Nephron progenitor cell (in vitro differentiated cells): ENCODE measurements around the gene UBE2J2.
"Not testable (repeated sequence)": the region's sequence is repeated elsewhere in the genome, so short reads cannot be mapped to it uniquely, and the experiment has no call there.

Experiments used
- DNase-seq: peaks from one replicate; pipeline ENCODE4 v3.0.0; 2021
- H3K27ac Mint-ChIP-seq: 2 replicates; pipeline ENCODE4 v1.8.0; 2021; ENCODE audit warnings: mild to moderate bottlenecking, moderate library complexity, mixed read lengths
- H3K27me3 Mint-ChIP-seq: 2 replicates; pipeline ENCODE4 v1.8.0; 2021; ENCODE audit warnings: mild to moderate bottlenecking, low read depth, mixed read lengths; ENCODE audit not compliant: poor library complexity
- H3K36me3 Mint-ChIP-seq: 2 replicates; pipeline ENCODE4 v1.8.0; 2021; ENCODE audit warnings: low read depth, mixed read lengths
- H3K4me1 Mint-ChIP-seq: 2 replicates; pipeline ENCODE4 v1.8.0; 2021; ENCODE audit warnings: mixed read lengths
- H3K4me3 Mint-ChIP-seq: 2 replicates; pipeline ENCODE4 v1.8.0; 2021; ENCODE audit warnings: mild to moderate bottlenecking, moderate library complexity, mixed read lengths
- H3K9me3 Mint-ChIP-seq: 2 replicates; pipeline ENCODE4 v1.8.0; 2021; ENCODE audit warnings: mild to moderate bottlenecking, moderate library complexity, mixed read lengths
- TF ChIP-seq, protein P1 (sequence below): fragments of 200-600 bp; sonication (generic); IDR thresholded peaks from 2 replicates; pipeline ENCODE4 v1.5.0; 2021; ENCODE audit warnings: antibody characterized with exemption

The UBE2J2 gene

DNA sequence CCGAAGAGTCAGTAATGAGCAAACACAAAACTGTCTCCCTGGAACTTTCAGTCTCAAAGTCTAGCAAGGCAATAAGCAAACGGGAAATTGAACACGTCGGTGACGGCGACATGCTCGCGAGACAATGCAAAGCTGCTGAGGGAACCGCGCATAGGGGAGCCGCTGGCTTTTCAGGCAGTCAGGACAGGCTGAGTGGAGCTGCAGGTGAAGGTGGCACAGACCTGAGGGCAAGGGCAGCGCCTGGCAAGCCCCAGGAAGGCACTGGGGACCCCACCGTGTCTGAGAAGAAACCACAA, 45.9 kb upstream of the UBE2J2 start:
- H3K27me3 Mint-ChIP-seq: peaks cover 11% of the 10 kb centered on the region
- no peaks in the 10 kb centered on the region for H3K9me3 Mint-ChIP-seq
- H3K36me3 Mint-ChIP-seq: peaks cover 20% of the 10 kb centered on the region
- no peak overlapping the region for H3K4me3 Mint-ChIP-seq
- no peak for DNase-seq
- peaks cover 63% of the 10 kb centered on the region for H3K4me1 Mint-ChIP-seq
- peak overlapping the region; percentile 78 for H3K27ac Mint-ChIP-seq
- TF ChIP-seq, protein P1, sequence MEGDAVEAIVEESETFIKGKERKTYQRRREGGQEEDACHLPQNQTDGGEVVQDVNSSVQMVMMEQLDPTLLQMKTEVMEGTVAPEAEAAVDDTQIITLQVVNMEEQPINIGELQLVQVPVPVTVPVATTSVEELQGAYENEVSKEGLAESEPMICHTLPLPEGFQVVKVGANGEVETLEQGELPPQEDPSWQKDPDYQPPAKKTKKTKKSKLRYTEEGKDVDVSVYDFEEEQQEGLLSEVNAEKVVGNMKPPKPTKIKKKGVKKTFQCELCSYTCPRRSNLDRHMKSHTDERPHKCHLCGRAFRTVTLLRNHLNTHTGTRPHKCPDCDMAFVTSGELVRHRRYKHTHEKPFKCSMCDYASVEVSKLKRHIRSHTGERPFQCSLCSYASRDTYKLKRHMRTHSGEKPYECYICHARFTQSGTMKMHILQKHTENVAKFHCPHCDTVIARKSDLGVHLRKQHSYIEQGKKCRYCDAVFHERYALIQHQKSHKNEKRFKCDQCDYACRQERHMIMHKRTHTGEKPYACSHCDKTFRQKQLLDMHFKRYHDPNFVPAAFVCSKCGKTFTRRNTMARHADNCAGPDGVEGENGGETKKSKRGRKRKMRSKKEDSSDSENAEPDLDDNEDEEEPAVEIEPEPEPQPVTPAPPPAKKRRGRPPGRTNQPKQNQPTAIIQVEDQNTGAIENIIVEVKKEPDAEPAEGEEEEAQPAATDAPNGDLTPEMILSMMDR: no peak

GRCh38 chr1:1318777-1319645, 45.4 kb upstream of the UBE2J2 start:
- H3K27me3 Mint-ChIP-seq: peaks cover 11% of the 10 kb centered on the region
- no peak for DNase-seq
- H3K27ac Mint-ChIP-seq: peak overlapping the region; percentile 78
- peaks cover 63% of the 10 kb centered on the region for H3K4me1 Mint-ChIP-seq
- no peak overlapping the region for H3K4me3 Mint-ChIP-seq
- TF ChIP-seq, protein P1: no peak
- peaks cover 20% of the 10 kb centered on the region for H3K36me3 Mint-ChIP-seq
- H3K9me3 Mint-ChIP-seq: no peaks in the 10 kb centered on the region

DNA sequence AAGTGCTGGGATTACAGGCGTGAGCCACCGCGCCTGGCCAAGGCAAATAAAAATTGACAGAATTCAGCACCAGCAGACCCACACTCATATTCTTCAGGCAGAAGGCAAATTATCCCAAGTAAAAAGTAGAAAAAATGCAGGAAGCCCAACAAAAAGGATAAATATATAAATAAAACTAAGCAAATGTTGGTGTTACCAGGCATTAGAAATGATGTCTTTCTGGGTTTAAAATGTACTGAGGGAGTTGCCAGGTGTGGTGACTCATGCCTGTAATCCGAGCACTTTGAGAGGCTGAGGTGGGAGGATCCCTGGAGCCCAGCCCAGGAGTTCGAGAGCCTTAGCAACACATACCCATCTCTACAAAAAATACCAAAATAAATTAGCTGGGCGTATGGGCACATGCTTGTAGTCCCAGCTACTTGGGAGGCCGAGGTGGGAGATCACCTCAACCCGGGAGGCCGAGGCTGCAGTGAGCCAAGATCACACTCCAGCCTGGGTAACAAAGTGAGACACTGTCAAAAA, 44.5 kb upstream of the UBE2J2 start:
- H3K36me3 Mint-ChIP-seq: peaks cover 26% of the 10 kb centered on the region
- no peak overlapping the region for H3K27ac Mint-ChIP-seq
- peaks cover 8% of the 10 kb centered on the region for H3K27me3 Mint-ChIP-seq
- TF ChIP-seq, protein P1: no peak
- H3K4me3 Mint-ChIP-seq: no peak overlapping the region
- no peaks in the 10 kb centered on the region for H3K9me3 Mint-ChIP-seq
- DNase-seq: no peak
- peaks cover 56% of the 10 kb centered on the region for H3K4me1 Mint-ChIP-seq

DNA sequence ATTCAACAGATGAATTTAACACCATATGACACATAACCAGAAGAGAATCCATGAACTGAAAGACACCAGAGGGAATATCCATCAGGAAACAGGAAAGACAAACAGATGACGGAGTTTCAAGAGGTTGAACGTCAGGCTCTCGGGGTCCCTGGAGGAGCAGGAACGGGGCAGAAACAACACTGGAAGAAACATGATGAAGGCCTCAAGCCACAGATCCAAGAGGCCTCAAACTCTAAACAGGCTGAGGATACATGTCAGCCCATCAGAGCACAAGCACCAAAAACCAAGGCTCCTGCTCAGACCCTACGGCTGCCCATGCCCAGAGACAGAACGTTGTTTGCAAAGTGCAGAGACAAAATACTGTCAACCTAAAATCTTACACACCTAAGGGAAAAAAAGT, 43.8 kb upstream of the UBE2J2 start:
- H3K4me1 Mint-ChIP-seq: peaks cover 48% of the 10 kb centered on the region
- H3K9me3 Mint-ChIP-seq: no peaks in the 10 kb centered on the region
- peaks cover 4% of the 10 kb centered on the region for H3K27me3 Mint-ChIP-seq
- no peak overlapping the region for H3K4me3 Mint-ChIP-seq
- peaks cover 26% of the 10 kb centered on the region for H3K36me3 Mint-ChIP-seq
- H3K27ac Mint-ChIP-seq: peak overlapping the region; percentile 70
- TF ChIP-seq, protein P1: no peak
- no peak for DNase-seq

DNA sequence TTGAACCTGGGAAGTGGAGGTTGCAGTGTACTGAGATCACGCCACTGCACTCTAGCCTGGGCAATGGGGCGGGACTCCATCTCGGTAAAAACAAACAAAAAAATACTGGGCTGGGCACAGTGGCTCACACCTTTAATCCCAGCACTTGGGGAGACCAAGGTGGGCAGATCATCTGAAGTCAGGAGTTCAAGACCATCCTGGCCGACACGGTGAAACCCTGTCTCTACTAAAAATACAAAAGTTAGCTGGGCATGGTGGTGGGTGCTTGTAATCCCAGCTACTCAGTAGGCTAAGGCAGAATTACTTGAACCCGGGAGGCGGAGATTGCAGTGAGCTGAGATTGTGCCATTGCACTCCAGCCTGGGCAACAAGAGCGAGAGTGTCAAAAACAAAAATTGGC, 42.5 kb upstream of the UBE2J2 start:
- Mint-ChIP-seq H3K27ac (peak overlapping the region; percentile 79), H3K4me1 (peaks cover 43% of the 10 kb centered on the region), H3K36me3 (peaks cover 26% of the 10 kb centered on the region)
- H3K27me3 Mint-ChIP-seq, H3K9me3 Mint-ChIP-seq, DNase-seq, H3K4me3 Mint-ChIP-seq: not testable (repeated sequence)

GRCh38 chr1:1315435-1315954, 41.8 kb upstream of the UBE2J2 start:
- Mint-ChIP-seq H3K36me3 (peaks cover 26% of the 10 kb centered on the region), H3K27ac (peak overlapping the region; percentile 85), H3K9me3 (no peaks in the 10 kb centered on the region), H3K4me1 (peaks cover 43% of the 10 kb centered on the region), H3K27me3 (peaks cover 6% of the 10 kb centered on the region), H3K4me3 (peak overlapping the region; percentile 29)
- no peak for DNase-seq
- TF ChIP-seq, protein P1: no peak
